Body of pancreas (tissue), 4 donors: ENCODE measurements around the gene STAT5B. TPM values are rescaled to one million over a fixed set of nuclear protein-coding genes. Genes with fewer than 3 reads are reported as not detected.

Experiments
- ATAC-seq: fragments of 150-250 bp; one replicate; pipeline ENCODE4 v1.9.1; 2016
- DNase-seq, 4 donors: peaks; one replicate each; pipeline ENCODE4 v3.0.0-alpha.2; 2019
- H3K27ac ChIP-seq, 4 donors: fragments of 200-600 bp; sonication (generic); 1 replicate in 3 of 4; 2 replicates in 1 of 4; pipeline versions ENCODE4 v1.5.1 to v1.6.1; 2016 to 2019; ENCODE audit warnings: mild to moderate bottlenecking in 1 of 4, mixed read lengths in 1 of 4, moderate library complexity in 1 of 4
- H3K27me3 ChIP-seq, 2 donors: fragments of 200-600 bp; sonication (generic); one replicate each; pipeline ENCODE4 v1.6.0; 2016; ENCODE audit warnings: mild to moderate bottlenecking in 1 of 2
- H3K36me3 ChIP-seq, 2 donors: fragments of 200-600 bp; sonication (generic); replicated peaks in 1 of 2; 2 replicates each; pipeline ENCODE4 v1.5.1; 2016; ENCODE audit warnings: low read depth in 2 of 2; ENCODE audit not compliant: insufficient read depth in 1 of 2
- H3K4me1 ChIP-seq: fragments of 200-600 bp; sonication (generic); one replicate; pipeline ENCODE4 v1.6.0; 2016
- H3K4me3 ChIP-seq, 2 donors: fragments of 200-600 bp; sonication (generic); 1 replicate in 1 of 2; 2 replicates in 1 of 2; pipeline ENCODE4 v1.5.1; 2016 to 2019
- H3K9me3 ChIP-seq, 3 donors: fragments of 200-600 bp; sonication (generic); 1 replicate in 2 of 3; 2 replicates in 1 of 3; pipeline ENCODE4 v1.5.1; 2016
- CTCF ChIP-seq, 7 experiments: fragments of 450-650 bp in 4 of 7; fragments of 200-600 bp in 3 of 7; sonication (generic) in 3 of 7; IDR thresholded peaks; one replicate each; pipeline ENCODE4 v1.5.1; 2016 to 2019; ENCODE audit warnings: antibody characterized with exemption in 7 of 7
- POLR2A ChIP-seq, 3 donors: fragments of 450-650 bp; IDR thresholded peaks; one replicate each; pipeline ENCODE4 v1.6.1; 2016; ENCODE audit warnings: antibody characterized with exemption in 3 of 3, mild to moderate bottlenecking in 2 of 3
- WGBS, 2 donors: methylation state at CpG; one replicate each; pipeline ENCODE4 v1.1.5; 2017; 5-methylcytosine and 5-hydroxymethylcytosine counted together
- intact Hi-C: fragments of 100-400 bp; cut with DNase I; formaldehyde crosslinking; loops from one replicate; pipeline ENCODE4 v1.15.1; 2023
- total RNA-seq, 2 donors: library from RNA; depleted of rRNA; stranded (reverse); fragments of >200 nt; gene quantifications; one replicate each; pipeline ENCODE4 v1.1.0, GENCODE V29; 2016

STAT5B gene
- total RNA-seq, 2 donors from 2014 or later: 35.3 TPM

- no peak for TF ChIP-seq POLR2A (IDR thresholded peaks at IDR 0.05)
- TF ChIP-seq CTCF (IDR thresholded peaks at IDR 0.05): no peak
- Histone ChIP-seq H3K27me3 (no peaks in the 10 kb centered on the region), H3K36me3 (no peaks in the 10 kb centered on the region), H3K9me3 (no peaks in the 10 kb centered on the region), H3K4me1 (no peaks in the 10 kb centered on the region), H3K4me3 (no peak overlapping the region), H3K27ac (no peak overlapping the region)
- ATAC-seq (no peak), DNase-seq (no peak)
- 82 to 85% methylated on average over 5 of the region's 5 CpGs for WGBS, 2 donors
- intact Hi-C loops: no loop called here
These were observed 46.0 kb downstream of the STAT5B start for GRCh38 chr17:42230225-42230624.

GRCh38 chr17:42227849-42228700 lies 48.1 kb downstream of the STAT5B start:
- WGBS, 2 donors: 78 to 82% methylated on average over 11 of the region's 11 CpGs
- Histone ChIP-seq H3K4me3 (no peak overlapping the region), H3K9me3 (no peaks in the 10 kb centered on the region)

GRCh38 chr17:42225646-42226045 lies 50.5 kb downstream of the STAT5B start:
- ATAC-seq (no peak), DNase-seq (no peak)
- no peak for TF ChIP-seq CTCF (IDR thresholded peaks at IDR 0.05)
- TF ChIP-seq POLR2A (IDR thresholded peaks at IDR 0.05): no peak
- H3K4me3 ChIP-seq: no peak overlapping the region
- no peak overlapping the region for H3K27ac ChIP-seq
- WGBS, 2 donors: 83 to 94% methylated on average over 5 of the region's 5 CpGs
- intact Hi-C loops: no loop called here
- H3K9me3 ChIP-seq: no peaks in the 10 kb centered on the region
- H3K36me3 ChIP-seq: peaks cover 2 to 5% of the 10 kb centered on the region in 2 donors
- no peaks in the 10 kb centered on the region for H3K4me1 ChIP-seq
- no peaks in the 10 kb centered on the region for H3K27me3 ChIP-seq

More at GRCh38 chr17:42227849-42228700, 48.1 kb downstream of the STAT5B start:
- no peak for DNase-seq
- no peaks in the 10 kb centered on the region for H3K27me3 ChIP-seq
- intact Hi-C loops: no loop called here
- no peak for TF ChIP-seq POLR2A (IDR thresholded peaks at IDR 0.05)
- no peak for TF ChIP-seq CTCF (IDR thresholded peaks at IDR 0.05)
- H3K4me1 ChIP-seq: no peaks in the 10 kb centered on the region
- ATAC-seq: no peak
- H3K27ac ChIP-seq: no peak overlapping the region
- peaks cover 0 to 3% of the 10 kb centered on the region in 2 donors for H3K36me3 ChIP-seq

GRCh38 chr17:42224651-42225050 lies 51.5 kb downstream of the STAT5B start:
- Histone ChIP-seq H3K27me3 (no peaks in the 10 kb centered on the region), H3K36me3 (peaks cover 2 to 5% of the 10 kb centered on the region in 2 donors), H3K27ac (no peak overlapping the region), H3K4me1 (no peaks in the 10 kb centered on the region), H3K9me3 (no peaks in the 10 kb centered on the region), H3K4me3 (no peak overlapping the region)
- DNase-seq: no peak
- WGBS, 2 donors: 94% methylated on average over 6 of the region's 6 CpGs
- TF ChIP-seq POLR2A (IDR thresholded peaks at IDR 0.05): no peak
- TF ChIP-seq CTCF (IDR thresholded peaks at IDR 0.05): no peak
- no peak for ATAC-seq
- intact Hi-C loops: no loop called here
